Gastrocnemius medialis (tissue), 4 donors: Measurements from ENCODE around the gene SSC5D. TPM values are rescaled to one million over a fixed set of nuclear protein-coding genes. Genes with fewer than 3 reads are reported as not detected.

Experiments
- ATAC-seq, 2 donors: fragments of 150-250 bp; one replicate each; pipeline ENCODE4 v1.9.1; 2016
- DNase-seq, 2 donors: peaks; one replicate each; pipeline ENCODE4 v3.0.0-alpha.2; 2019
- H3K27ac ChIP-seq, 4 donors: fragments of 200-600 bp; sonication (generic); 1 replicate in 1 of 4; 2 replicates in 3 of 4; pipeline ENCODE4 v1.5.1; 2016 to 2018; ENCODE audit warnings: mild to moderate bottlenecking in 2 of 4, moderate library complexity in 1 of 4
- H3K27me3 ChIP-seq, 3 donors: fragments of 200-600 bp; sonication (generic) in 2 of 3; 1 replicate in 1 of 3; 2 replicates in 2 of 3; pipeline versions ENCODE4 v1.5.1 to v1.6.0; 2016 to 2019; ENCODE audit warnings: mild to moderate bottlenecking in 1 of 3, moderate library complexity in 1 of 3
- H3K36me3 ChIP-seq, 2 donors: fragments of 200-600 bp; sonication (generic) in 1 of 2; one replicate each; pipeline ENCODE4 v1.5.1; 2017 to 2018
- H3K4me1 ChIP-seq, 2 donors: fragments of 200-600 bp; sonication (generic) in 1 of 2; one replicate each; pipeline ENCODE4 v1.5.1; 2016 to 2017; ENCODE audit warnings: mild to moderate bottlenecking in 2 of 2
- H3K4me3 ChIP-seq, 4 donors: fragments of 200-600 bp; sonication (generic) in 3 of 4; 1 replicate in 1 of 4; 2 replicates in 3 of 4; pipeline ENCODE4 v1.5.1; 2016 to 2019; ENCODE audit warnings: mild to moderate bottlenecking in 2 of 4
- H3K9me3 ChIP-seq, 3 donors: fragments of 200-600 bp; sonication (generic) in 2 of 3; 1 replicate in 1 of 3; 2 replicates in 2 of 3; pipeline ENCODE4 v1.5.1; 2016 to 2019
- CTCF ChIP-seq, 5 experiments: fragments of 450-650 bp in 3 of 5; fragments of 200-600 bp in 2 of 5; sonication (generic) in 2 of 5; IDR thresholded peaks in 4 of 5; conservative IDR thresholded peaks in 1 of 5; 1 replicate in 4 of 5; 2 replicates in 1 of 5; pipeline ENCODE4 v1.5.1; 2016 to 2019; ENCODE audit warnings: antibody characterized with exemption in 5 of 5, mild to moderate bottlenecking in 3 of 5, moderate library complexity in 3 of 5
- POLR2A ChIP-seq, 2 donors: fragments of 450-650 bp; IDR thresholded peaks; one replicate each; pipeline ENCODE4 v1.6.1; 2017; ENCODE audit warnings: antibody characterized with exemption in 2 of 2, mild to moderate bottlenecking in 2 of 2, moderate library complexity in 2 of 2
- in situ Hi-C, 4 donors: fragments of 200-750 bp; cut with MboI; loops; one replicate each; pipeline versions ENCODE4 v1.15.0 to v1.8.0; 2017; ENCODE audit warnings: low sequenced_read_pairs in 4 of 4
- intact Hi-C: fragments of 100-400 bp; cut with DNase I; formaldehyde crosslinking; loops from one replicate; pipeline ENCODE4 v1.15.1; 2023; ENCODE audit warnings: low total_unique reads
- total RNA-seq, 4 donors: library from RNA; depleted of rRNA; stranded (reverse); fragments of >200 nt; gene quantifications; one replicate each; pipeline versions ENCODE4 v1.1.0 to v1.2.3, GENCODE V29; 2016

SSC5D gene
- total RNA-seq, 4 donors from 2014 or later = 0.53 to 2.2 (median 1.1) TPM

GRCh38 chr19:55482156-55482961, 5.9 kb upstream of the SSC5D start:
- no peak for ATAC-seq
- H3K36me3 ChIP-seq = peaks cover 0 to 7% of the 10 kb centered on the region in 2 donors
- no peak overlapping the region for H3K4me3 ChIP-seq
- intact Hi-C loops = no loop called here
- H3K9me3 ChIP-seq = no peaks in the 10 kb centered on the region
- H3K27me3 ChIP-seq = peaks cover 6 to 11% (median 11%) of the 10 kb centered on the region in 3 donors
- in situ Hi-C loops = no loop called here
- H3K27ac ChIP-seq = no peak overlapping the region
- TF ChIP-seq POLR2A (IDR thresholded peaks at IDR 0.05) (no peak), CTCF (IDR thresholded peaks at IDR 0.05 in 4 of 5, conservative IDR thresholded peaks at IDR 0.05 in 1 of 5) (no peak)
- H3K4me1 ChIP-seq = peaks cover 20 to 38% of the 10 kb centered on the region in 2 donors
- no peak for DNase-seq

GRCh38 chr19:55482967-55483705, 5.1 kb upstream of the SSC5D start:
- ATAC-seq (no peak), DNase-seq (no peak)
- intact Hi-C loops (no loop called here), in situ Hi-C loops (no loop called here)
- H3K27me3 ChIP-seq = peaks cover 6 to 11% (median 11%) of the 10 kb centered on the region in 3 donors
- H3K9me3 ChIP-seq = no peaks in the 10 kb centered on the region
- no peak overlapping the region for H3K4me3 ChIP-seq
- TF ChIP-seq POLR2A (IDR thresholded peaks at IDR 0.05) (no peak), CTCF (IDR thresholded peaks at IDR 0.05 in 4 of 5, conservative IDR thresholded peaks at IDR 0.05 in 1 of 5) (no peak)
- H3K36me3 ChIP-seq = peaks cover 0 to 7% of the 10 kb centered on the region in 2 donors
- H3K27ac ChIP-seq = no peak overlapping the region
- H3K4me1 ChIP-seq = peaks cover 13 to 31% of the 10 kb centered on the region in 2 donors

GRCh38 chr19:55483706-55484592, 4.3 kb upstream of the SSC5D start:
- Histone ChIP-seq H3K4me1 (peaks cover 11 to 28% of the 10 kb centered on the region in 2 donors), H3K27ac (no peak overlapping the region), H3K36me3 (peaks cover 0 to 7% of the 10 kb centered on the region in 2 donors), H3K9me3 (no peaks in the 10 kb centered on the region), H3K27me3 (peaks cover 6 to 11% (median 11%) of the 10 kb centered on the region in 3 donors), H3K4me3 (peak overlapping the region; percentile 59 to 71 (median 62))
- DNase-seq (no peak), ATAC-seq (no peak)
- TF ChIP-seq POLR2A (IDR thresholded peaks at IDR 0.05) = no peak
- TF ChIP-seq CTCF (IDR thresholded peaks at IDR 0.05 in 4 of 5, conservative IDR thresholded peaks at IDR 0.05 in 1 of 5) = no peak
- in situ Hi-C loops = no loop called here
- intact Hi-C loops = no loop called here

GRCh38 chr19:55484593-55485438, 3.4 kb upstream of the SSC5D start, which contains the start of gene NAT14:
TSS of gene NAT14 (plus strand) at chr19:55485188. CDS start at chr19:55485709, 521 bp downstream.
- Histone ChIP-seq H3K27ac (peak within 1 kb of the TSS; percentile 73 to 80 (median 76)), H3K27me3 (peaks cover 6 to 16% (median 11%) of the 10 kb centered on the region in 3 donors), H3K4me3 (peak within 1 kb of the TSS; percentile 59 to 71 (median 62)), H3K36me3 (peaks cover 0 to 7% of the 10 kb centered on the region in 2 donors), H3K4me1 (peaks cover 11 to 28% of the 10 kb centered on the region in 2 donors), H3K9me3 (no peaks in the 10 kb centered on the region)
- intact Hi-C loops (no loop called here), in situ Hi-C loops (no loop called here)
- TF ChIP-seq CTCF (IDR thresholded peaks at IDR 0.05 in 4 of 5, conservative IDR thresholded peaks at IDR 0.05 in 1 of 5) = no peak
- no peak for ATAC-seq
- DNase-seq = no peak
